Colon (tissue), 2 donors: ENCODE data around the gene FETUB.
"Not testable (repeated sequence)": the region's sequence is repeated elsewhere in the genome, so short reads cannot be mapped to it uniquely, and the experiment has no call there.

Source experiments
- FAIRE-seq: peaks from 2 replicates; lab custom pipeline; 2012; peaks lifted over from hg19 to GRCh38; lab: Jason Lieb, UNC
- donor health status: control.
- donor health status: control.

FETUB gene

GRCh38 chr3:186679151-186679550 is 39.0 kb downstream of the FETUB start:
- FAIRE-seq: no peak

- no peak for FAIRE-seq
These were observed 40.7 kb downstream of the FETUB start for GRCh38 chr3:186680869-186681268.

- FAIRE-seq: no peak
These were observed 42.6 kb downstream of the FETUB start for GRCh38 chr3:186682812-186683211.

GRCh38 chr3:186683979-186684378 is 43.8 kb downstream of the FETUB start:
- FAIRE-seq: no peak

- FAIRE-seq: not testable (repeated sequence)
These were observed 46.3 kb downstream of the FETUB start for GRCh38 chr3:186686475-186686874.

- FAIRE-seq: no peak
These were observed 47.0 kb downstream of the FETUB start for GRCh38 chr3:186687120-186687651.

GRCh38 chr3:186690304-186690703 is 50.1 kb downstream of the FETUB start:
- not testable (repeated sequence) for FAIRE-seq

GRCh38 chr3:186691676-186692075 is 51.5 kb downstream of the FETUB start:
- no peak for FAIRE-seq

- no peak for FAIRE-seq
These were observed 53.6 kb downstream of the FETUB start for GRCh38 chr3:186693843-186694242.

- FAIRE-seq: no peak
These were observed 54.3 kb downstream of the FETUB start for GRCh38 chr3:186694288-186695032.

- FAIRE-seq: no peak
These were observed 56.3 kb downstream of the FETUB start for GRCh38 chr3:186696522-186696921.

- no peak for FAIRE-seq
These were observed 57.3 kb downstream of the FETUB start for GRCh38 chr3:186697510-186697909.

GRCh38 chr3:186700267-186700666 is 60.1 kb downstream of the FETUB start:
- no peak for FAIRE-seq

- not testable (repeated sequence) for FAIRE-seq
These were observed 62.3 kb downstream of the FETUB start for GRCh38 chr3:186702451-186702850.
